B cell (primary cell): Measurements from ENCODE around the gene TEKT3. TPM values are rescaled to one million over a fixed set of nuclear protein-coding genes. Genes with fewer than 3 reads are reported as not detected.

Source experiments
- ATAC-seq: fragments of 200-7000 bp; cut with Tn5 transposase; one replicate; pipeline ENCODE4 v1.10.0; 2021; ENCODE audit warnings: low read depth, mild to moderate bottlenecking, moderate number of reproducible peaks, moderate library complexity
- CTCF ChIA-PET: fragments of 350-600 bp; sonication (Branson Sonifier 250); formaldehyde crosslinking; loops from one replicate; lab custom pipeline; 2021; ENCODE audit warnings: antibody characterized with exemption, inconsistent platforms; lab: Charles Lee
- POLR2A ChIA-PET: fragments of 350-600 bp; sonication (Branson Sonifier 250); formaldehyde crosslinking; loops from one replicate; lab custom pipeline; 2021; ENCODE audit warnings: antibody characterized with exemption; lab: Charles Lee
- DNase-seq: peaks from one replicate; pipeline ENCODE4 v3.0.0; 2013
- H2AFZ ChIP-seq: 2 replicates; pipeline ENCODE4 v1.6.1; 2012; ENCODE audit warnings: mild to moderate bottlenecking, low read depth, low read length; ENCODE audit not compliant: insufficient read depth, poor library complexity, severe bottlenecking
- H3K27ac ChIP-seq, 2 donors: 1 replicate in 1 of 2; 2 replicates in 1 of 2; pipeline ENCODE4 v1.5.1; 2012 to 2013; ENCODE audit warnings: low read length in 2 of 2, mild to moderate bottlenecking in 2 of 2, moderate library complexity in 1 of 2
- H3K27me3 ChIP-seq, 4 experiments: fragments of 200-600 bp in 1 of 4; sonication (generic) in 1 of 4; replicated peaks in 1 of 4; 1 replicate in 2 of 4; 2 replicates in 2 of 4; pipeline versions ENCODE4 v1.6.1 to v1.7.0; 2013 to 2016; ENCODE audit warnings: low read length in 3 of 4, mild to moderate bottlenecking in 2 of 4, mixed read lengths in 1 of 4, moderate library complexity in 1 of 4; ENCODE audit not compliant: insufficient read depth in 4 of 4, control insufficient read depth in 3 of 4; ENCODE audit errors: control extremely low read depth in 1 of 4
- H3K36me3 ChIP-seq, 2 experiments: replicated peaks in 1 of 2; 1 replicate in 1 of 2; 2 replicates in 1 of 2; pipeline versions ENCODE4 v1.6.1 to v1.7.1; 2013; ENCODE audit warnings: low read length in 1 of 2; ENCODE audit not compliant: insufficient read depth in 2 of 2, control insufficient read depth in 1 of 2; ENCODE audit errors: control extremely low read depth in 1 of 2, extremely low read depth in 1 of 2
- H3K4me1 ChIP-seq, 2 donors: fragments of 200-600 bp in 1 of 2; sonication (generic) in 1 of 2; 1 replicate in 1 of 2; 2 replicates in 1 of 2; pipeline versions ENCODE4 v1.5.1 to v1.6.1; 2013 to 2017; ENCODE audit warnings: low read length in 2 of 2; ENCODE audit not compliant: control insufficient read depth in 2 of 2, insufficient read depth in 2 of 2
- H3K4me2 ChIP-seq: replicated peaks from 2 replicates; pipeline ENCODE3; 2012; ENCODE audit warnings: mild to moderate bottlenecking, low read depth, low read length; ENCODE audit not compliant: poor library complexity, severe bottlenecking
- H3K4me3 ChIP-seq, 5 experiments: fragments of 200-600 bp in 1 of 5; sonication (generic) in 1 of 5; 1 replicate in 3 of 5; 2 replicates in 2 of 5; pipeline versions ENCODE4 v1.5.1 to v1.7.0; 2011 to 2016; ENCODE audit warnings: low read length in 4 of 5, mild to moderate bottlenecking in 4 of 5, low read depth in 2 of 5, control low read depth in 1 of 5, moderate library complexity in 1 of 5; ENCODE audit not compliant: insufficient read depth in 1 of 5; ENCODE audit errors: control extremely low read depth in 1 of 5, extremely low read depth in 1 of 5
- H3K79me2 ChIP-seq: fragments of 200-600 bp; sonication (generic); one replicate; pipeline ENCODE4 v1.6.0; 2016; ENCODE audit warnings: low read length; ENCODE audit not compliant: control insufficient read depth, insufficient read depth
- H3K9ac ChIP-seq: fragments of 200-600 bp; sonication (generic); 2 replicates; pipeline ENCODE4 v1.6.1; 2017; ENCODE audit warnings: mild to moderate bottlenecking, low read length, moderate library complexity
- H3K9me3 ChIP-seq, 3 donors: one replicate each; pipeline versions ENCODE4 v1.6.1 to v1.7.1; 2013; ENCODE audit warnings: low read length in 2 of 3; ENCODE audit not compliant: control insufficient read depth in 2 of 3, insufficient read depth in 1 of 3; ENCODE audit errors: control extremely low read depth in 1 of 3
- H4K20me1 ChIP-seq: 2 replicates; pipeline ENCODE4 v1.6.0; 2012; ENCODE audit warnings: mild to moderate bottlenecking, low read length; ENCODE audit not compliant: insufficient read depth, control insufficient read depth, poor library complexity, severe bottlenecking
- H3K27ac Mint-ChIP-seq: one replicate; pipeline ENCODE4 v1.8.0; 2021; ENCODE audit warnings: mixed read lengths
- H3K27me3 Mint-ChIP-seq: one replicate; pipeline ENCODE4 v1.8.0; 2021; ENCODE audit warnings: mixed read lengths
- H3K4me1 Mint-ChIP-seq: one replicate; pipeline ENCODE4 v1.8.0; 2021; ENCODE audit warnings: mixed read lengths
- H3K4me3 Mint-ChIP-seq: one replicate; pipeline ENCODE4 v1.8.0; 2021; ENCODE audit warnings: mixed read lengths
- H3K9me3 Mint-ChIP-seq: one replicate; pipeline ENCODE4 v1.8.0; 2022; ENCODE audit warnings: mixed read lengths; ENCODE audit not compliant: insufficient read depth
- CTCF ChIP-seq: fragments of 200-600 bp; IDR thresholded peaks from one replicate; pipeline ENCODE4 v1.8.0; 2022; ENCODE audit warnings: antibody characterized with exemption, mild to moderate bottlenecking
- EZH2 ChIP-seq: IDR thresholded peaks from 2 replicates; pipeline ENCODE4 v1.6.1; 2012; ENCODE audit warnings: borderline replicate concordance, low read depth, mild to moderate bottlenecking, moderate library complexity, low read length; ENCODE audit not compliant: insufficient read depth, poor library complexity, severe bottlenecking
- WGBS: methylation state at CpG from one replicate; pipeline ENCODE4 v1.1.5; 2013; ENCODE audit warnings: missing lambda C conversion rate; ENCODE audit not compliant: insufficient coverage; 5-methylcytosine and 5-hydroxymethylcytosine counted together
- intact Hi-C: fragments of 100-400 bp; cut with micrococcal nuclease; formaldehyde crosslinking; loops from one replicate; pipeline ENCODE4 v1.10.0; 2022
- polyA plus RNA-seq: library from polyadenylated mRNA; depleted of rRNA; stranded (reverse); fragments of >200 nt; gene quantifications from 2 replicates; pipeline ENCODE4 v1.2.3, GENCODE V29; 2012
- total RNA-seq, 2 donors: library from RNA; stranded (reverse); fragments of 120-200 nt in 1 of 2; gene quantifications; 1 replicate in 1 of 2; 2 replicates in 1 of 2; pipeline versions ENCODE4 v1.2.3 to v1.2.4, GENCODE V29; 2013 to 2022

TEKT3 gene
- total and polyA plus RNA-seq, 2 donors (not counting 1 experiment from before 2014, with no cell fraction given), result 0.49 to 1.8 TPM

- Histone ChIP-seq H3K36me3 (no peaks in the 10 kb centered on the region), H3K27ac (no peak overlapping the region), H3K9me3 (no peaks in the 10 kb centered on the region), H3K27me3 (peaks cover 0 to 2% (median 0%) of the 10 kb centered on the region in 4 experiments), H3K9ac (no peak overlapping the region), H3K79me2 (no peaks in the 10 kb centered on the region), H2AFZ (no peak overlapping the region), H4K20me1 (no peaks in the 10 kb centered on the region), H3K4me3 (no peak overlapping the region), H3K4me1 (no peaks in the 10 kb centered on the region), H3K4me2 (no peak overlapping the region)
- TF ChIP-seq EZH2 (no peak), CTCF (no peak)
- no peaks in the 10 kb centered on the region for H3K4me1 Mint-ChIP-seq
- CTCF ChIA-PET, result no interaction called here
- WGBS, result 85% methylated on average over 6 of the region's 6 CpGs
- H3K9me3 Mint-ChIP-seq, result no peaks in the 10 kb centered on the region
- peaks cover 9% of the 10 kb centered on the region for H3K27me3 Mint-ChIP-seq
- intact Hi-C loops, result no loop called here
- POLR2A ChIA-PET, result no interaction called here
- H3K4me3 Mint-ChIP-seq, result no peak overlapping the region
- no peak for DNase-seq
- no peak overlapping the region for H3K27ac Mint-ChIP-seq
- no peak for ATAC-seq
Measured at GRCh38 chr17:15377616-15378015, 36.2 kb upstream of the TEKT3 start.

- no peaks in the 10 kb centered on the region for H4K20me1 ChIP-seq
- H3K4me1 ChIP-seq, result no peaks in the 10 kb centered on the region
- no peak overlapping the region for H3K4me3 ChIP-seq
- H3K9me3 ChIP-seq, result no peaks in the 10 kb centered on the region
- H3K36me3 ChIP-seq, result no peaks in the 10 kb centered on the region
- DNase-seq (no peak), ATAC-seq (no peak)
- no peak overlapping the region for H3K27ac ChIP-seq
- WGBS, result 97% methylated on average over 4 of the region's 4 CpGs
- Mint-ChIP-seq H3K27me3 (peaks cover 5% of the 10 kb centered on the region), H3K4me1 (no peaks in the 10 kb centered on the region), H3K9me3 (no peaks in the 10 kb centered on the region), H3K4me3 (no peak overlapping the region), H3K27ac (no peak overlapping the region)
- H3K9ac ChIP-seq, result no peak overlapping the region
- TF ChIP-seq EZH2, result no peak
- TF ChIP-seq CTCF, result no peak
- H3K27me3 ChIP-seq, result peaks cover 0 to 2% (median 0%) of the 10 kb centered on the region in 4 experiments
- ChIA-PET CTCF (no interaction called here), POLR2A (no interaction called here)
- no peaks in the 10 kb centered on the region for H3K79me2 ChIP-seq
- H2AFZ ChIP-seq, result no peak overlapping the region
- H3K4me2 ChIP-seq, result no peak overlapping the region
- intact Hi-C loops, result no loop called here
Measured at GRCh38 chr17:15377200-15377599, 35.8 kb upstream of the TEKT3 start.
